GM18858 (cell line): ENCODE measurements around the gene COL1A1.

Experiments
- ATAC-seq: cut with Tn5 transposase; IDR thresholded peaks from one replicate; pipeline ENCODE4 v1.9.1; 2021; ENCODE audit not compliant: unreplicated experiment

Gene COL1A1

GRCh38 chr17:50200457-50201275 is 765 bp downstream of the COL1A1 start:
- ATAC-seq: no peak

GRCh38 chr17:50199803-50200456 is 1.5 kb downstream of the COL1A1 start:
- ATAC-seq: no peak

- ATAC-seq: no peak
Observed at GRCh38 chr17:50199211-50199802, 2.1 kb downstream of the COL1A1 start.

- ATAC-seq: no peak
Observed at GRCh38 chr17:50198026-50198669, 3.3 kb downstream of the COL1A1 start.

DNA sequence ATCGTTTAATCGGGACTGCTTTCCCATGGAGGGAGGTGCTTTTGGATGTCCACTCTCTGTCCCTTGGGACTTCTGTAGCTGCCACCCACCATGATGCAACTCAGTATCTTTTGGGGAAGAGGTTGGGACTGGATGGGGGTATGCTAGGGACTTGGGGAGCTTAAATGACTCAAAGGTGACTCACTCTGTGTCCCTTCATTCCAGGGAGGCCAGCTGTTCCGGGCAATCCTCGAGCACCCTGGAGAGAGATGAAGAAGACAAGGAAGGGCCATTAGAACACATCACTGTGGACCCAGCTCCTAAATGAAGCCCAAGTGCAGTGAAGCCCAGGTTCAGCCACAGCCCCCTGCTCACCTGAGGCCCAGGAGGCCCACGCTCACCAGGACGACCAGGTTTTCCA is 4.6 kb downstream of the COL1A1 start:
- no peak for ATAC-seq

DNA sequence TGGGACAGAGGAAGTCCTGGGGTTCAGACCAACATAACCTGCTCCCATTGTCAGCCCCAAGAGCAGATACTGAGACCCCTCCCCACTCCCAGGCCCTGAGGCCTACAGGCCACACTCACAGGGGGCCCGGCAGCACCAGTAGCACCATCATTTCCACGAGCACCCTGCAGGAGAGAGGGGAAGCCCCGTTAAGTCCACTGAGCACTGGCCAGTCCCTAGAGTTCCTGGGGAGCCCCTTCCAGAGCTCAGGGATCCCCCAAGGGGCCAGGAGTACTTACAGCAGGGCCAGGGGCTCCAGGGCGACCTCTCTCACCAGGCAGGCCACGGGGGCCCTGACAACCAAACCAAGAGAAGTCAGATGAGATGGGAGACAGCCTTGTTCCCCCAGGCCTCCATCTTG is 5.4 kb downstream of the COL1A1 start:
- ATAC-seq: no peak

- ATAC-seq: no peak
Observed at GRCh38 chr17:50194934-50195865, 6.2 kb downstream of the COL1A1 start.

DNA sequence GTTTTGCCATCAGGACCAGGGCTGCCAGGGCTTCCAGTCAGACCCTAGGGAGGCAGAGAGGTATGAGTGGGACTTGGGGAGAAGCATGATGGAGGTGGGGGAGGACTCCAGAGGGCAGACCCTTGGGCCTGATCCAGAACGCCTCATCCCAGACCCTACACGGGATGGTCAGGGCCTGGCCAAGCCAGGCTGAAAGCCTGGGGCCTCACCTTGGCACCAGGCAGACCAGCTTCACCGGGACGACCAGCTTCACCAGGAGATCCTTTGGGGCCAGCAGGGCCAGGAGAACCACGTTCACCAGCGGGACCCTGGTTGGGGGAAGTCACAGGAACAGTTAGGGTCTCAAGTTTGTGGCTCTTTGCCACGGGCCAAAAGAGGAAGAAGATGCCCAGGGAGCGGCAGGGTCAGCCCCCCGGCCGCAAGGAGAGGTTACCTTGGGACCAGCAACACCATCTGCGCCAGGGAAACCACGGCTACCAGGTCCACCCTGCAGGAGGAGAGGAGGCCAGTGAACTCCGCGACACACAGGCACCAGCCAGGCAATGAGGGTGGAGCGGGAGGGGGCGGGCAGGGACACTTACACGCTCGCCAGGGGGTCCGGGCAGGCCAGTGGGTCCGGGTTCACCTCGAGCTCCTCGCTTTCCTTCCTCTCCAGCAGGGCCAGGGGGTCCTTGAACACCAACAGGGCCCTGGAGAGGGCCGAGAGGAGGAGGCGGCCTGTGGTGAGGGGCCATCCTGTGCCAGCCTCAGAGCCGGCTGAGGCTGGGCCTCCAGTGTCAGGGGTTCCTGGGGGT is 7.1 kb downstream of the COL1A1 start:
- no peak for ATAC-seq

GRCh38 chr17:50192618-50193291 is 8.7 kb downstream of the COL1A1 start:
- no peak for ATAC-seq

GRCh38 chr17:50192144-50192617 is 9.2 kb downstream of the COL1A1 start:
- no peak for ATAC-seq

DNA sequence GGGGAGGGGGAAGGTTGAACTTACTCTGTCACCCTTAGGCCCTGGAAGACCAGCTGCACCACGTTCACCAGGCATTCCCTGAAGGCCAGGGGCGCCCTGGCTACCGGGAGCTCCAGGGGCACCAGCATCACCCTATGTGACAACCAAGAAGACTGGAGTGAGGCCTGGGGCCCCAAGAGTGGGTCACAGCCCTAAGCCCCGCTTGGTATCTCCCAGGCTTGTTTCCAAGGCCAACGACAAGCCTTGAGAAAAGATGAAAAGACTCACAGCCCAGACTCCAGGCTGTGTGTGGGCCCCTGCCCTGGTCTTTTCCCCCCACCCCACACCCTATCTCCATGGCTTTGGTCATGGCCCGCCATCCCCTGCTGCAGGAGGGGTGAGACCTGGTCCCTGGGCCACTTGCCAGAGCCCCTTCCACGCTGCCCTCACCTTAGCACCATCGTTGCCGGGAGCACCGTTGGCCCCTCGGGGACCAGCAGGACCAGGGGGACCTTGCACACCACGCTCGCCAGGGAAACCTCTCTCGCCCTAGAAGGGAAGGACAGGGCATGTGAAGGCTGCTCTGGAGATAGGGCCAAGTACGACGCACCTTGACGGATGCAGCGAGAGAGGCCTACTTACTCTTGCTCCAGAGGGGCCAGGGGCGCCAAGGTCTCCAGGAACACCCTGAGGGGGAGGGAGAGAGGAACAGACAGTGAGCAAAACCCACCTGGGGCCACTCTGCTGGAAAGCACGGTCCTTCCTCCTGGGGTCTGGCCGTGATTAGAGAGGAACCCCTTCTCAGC is 9.9 kb downstream of the COL1A1 start:
- ATAC-seq: no peak

GRCh38 chr17:50190603-50191358 is 10.7 kb downstream of the COL1A1 start:
- ATAC-seq: no peak

- ATAC-seq: no peak
Observed at GRCh38 chr17:50190293-50190602, 11.2 kb downstream of the COL1A1 start.

DNA sequence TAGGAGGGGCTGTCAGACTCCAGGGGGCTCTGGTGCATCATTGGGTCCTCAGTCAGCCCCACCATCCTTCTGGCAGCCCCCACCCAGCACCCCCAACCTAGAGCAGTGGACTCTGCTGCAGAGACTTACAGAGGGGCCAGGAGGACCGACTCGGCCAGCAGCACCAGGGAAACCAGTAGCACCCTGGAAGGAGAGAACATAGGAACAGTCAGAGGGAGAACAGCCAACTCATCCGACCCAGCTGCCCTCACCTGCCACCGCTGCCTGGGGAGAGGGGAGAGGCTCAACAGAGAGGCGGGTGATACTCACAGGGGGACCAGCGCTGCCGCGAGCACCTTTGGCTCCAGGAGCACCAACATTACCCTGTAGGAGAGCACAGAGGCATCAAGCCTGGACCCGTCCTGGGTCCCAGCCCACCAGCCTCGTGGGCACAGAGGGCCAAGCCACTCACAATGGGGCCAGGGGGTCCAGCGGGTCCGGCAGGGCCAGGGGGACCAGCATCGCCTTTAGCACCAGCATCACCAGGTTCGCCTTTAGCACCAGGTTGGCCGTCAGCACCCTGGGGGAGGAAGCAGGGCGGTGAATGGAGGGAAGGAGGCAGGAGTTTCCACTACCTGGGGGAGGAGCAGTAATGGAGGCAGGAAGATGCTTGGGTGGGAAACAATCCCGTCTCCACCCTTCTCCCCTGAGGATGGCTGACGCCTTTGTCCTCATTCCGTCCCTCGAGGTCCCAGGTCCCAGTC is 11.7 kb downstream of the COL1A1 start:
- ATAC-seq: no peak

GRCh38 chr17:50188921-50189549 is 12.4 kb downstream of the COL1A1 start:
- ATAC-seq: no peak

GRCh38 chr17:50188531-50188920 is 12.9 kb downstream of the COL1A1 start:
- ATAC-seq: no peak
